ENCODE results near the gene CAPN14. TPM values are rescaled to one million over a fixed set of nuclear protein-coding genes. Genes with fewer than 3 reads are reported as not detected.

The CAPN14 gene
- total and polyA plus RNA-seq, 2 of the 4 experiments (the other 2 are of a cell fraction) = under 0.01 to 0.09 TPM

- H3K9ac ChIP-seq (ENCODE audit: low read depth, low read length) = no peak overlapping the region
- no peak overlapping the region for H3K4ac ChIP-seq (ENCODE audit: low read depth, low read length)
- in situ Hi-C loops (cut with MboI; ENCODE audit: low sequenced_read_pairs) (no loop called here), intact Hi-C loops (cut with micrococcal nuclease) (no loop called here), dilution Hi-C loops (cut with HindIII; ENCODE audit: low sequenced_read_pairs, unreplicated experiment) (no loop called here)
- H3K4me3 ChIP-seq (ENCODE audit: insufficient read depth, low read depth, low read length) = no peak overlapping the region
- H2BK20ac ChIP-seq (ENCODE audit: low read depth, low read length) = no peak overlapping the region
- no peak overlapping the region for H3K4me2 ChIP-seq (ENCODE audit: low read depth, low read length)
- no peaks in the 10 kb centered on the region for H3K9me3 ChIP-seq (ENCODE audit: control insufficient read depth, insufficient read depth, low read length)
- no peak overlapping the region for H2AK5ac ChIP-seq (ENCODE audit: low read depth, low read length)
- H3K4me1 ChIP-seq (ENCODE audit: control insufficient read depth, insufficient read depth, low read length) = peaks cover 6% of the 10 kb centered on the region
- H4K91ac ChIP-seq (ENCODE audit: insufficient read depth, low read depth, low read length) = no peak overlapping the region
- ChIA-PET CTCF (no interaction called here), POLR2A (ENCODE audit: unreplicated experiment) (no interaction called here)
- no TSS peak for BruUV-seq (replicated peaks)
- H3K9me1 ChIP-seq (ENCODE audit: insufficient read depth, low read length) = peaks cover 3% of the 10 kb centered on the region; the same call in 1 of the 2 replicates
- no peak overlapping the region for H2BK120ac ChIP-seq (ENCODE audit: low read depth, low read length)
- peaks cover 46% of the 10 kb centered on the region for H3K36me3 ChIP-seq (ENCODE audit: control insufficient read depth, insufficient read depth, low read length)
- H3K14ac ChIP-seq (replicated peaks; ENCODE audit: low read depth, low read length) = no peak overlapping the region
- no peak overlapping the region for H2BK5ac ChIP-seq (ENCODE audit: low read depth, low read length, poor library complexity, severe bottlenecking)
- H3K79me1 ChIP-seq (ENCODE audit: low read depth in 1 of 2, low read length in 2 of 2) = peaks cover 0 to 5% of the 10 kb centered on the region in 2 experiments; a peak in 1 of 4 replicates
- H3K27me3 ChIP-seq (ENCODE audit: control insufficient read depth, insufficient read depth, low read length) = no peaks in the 10 kb centered on the region
- WGBS, 2 experiments (ENCODE audit: extremely low coverage in 2 of 2, insufficient read length in 1 of 2) = no CpG with 5 or more reads among the region's 3 CpGs
- H2AK9ac ChIP-seq (replicated peaks; ENCODE audit: low read depth, low read length, poor library complexity) = no peak overlapping the region
- no peak overlapping the region for H2AFZ ChIP-seq (replicated peaks; ENCODE audit: low read length, poor library complexity)
- H4K20me1 ChIP-seq (ENCODE audit: insufficient read depth, low read length) = no peaks in the 10 kb centered on the region
- no peak overlapping the region for H3K27ac ChIP-seq (ENCODE audit: insufficient read depth, low read length)
- no peak overlapping the region for H3K23ac ChIP-seq (ENCODE audit: low read depth, low read length)
- no peak overlapping the region for H3K18ac ChIP-seq (ENCODE audit: low read depth, low read length)
- TF ChIP-seq MXI1 (IDR thresholded peaks at IDR 0.05; ENCODE audit: borderline replicate concordance, low read depth, low read length) (no peak), MAFK (IDR thresholded peaks at IDR 0.05; ENCODE audit: low read depth, low read length) (no peak), NFE2L2 (IDR thresholded peaks at IDR 0.05; ENCODE audit: low read depth, low read length) (no peak), SMC3 (IDR thresholded peaks at IDR 0.05; ENCODE audit: low read depth, low read length) (no peak), ELK1 (IDR thresholded peaks at IDR 0.05; ENCODE audit: borderline replicate concordance, low read depth, low read length) (no peak), USF2 (IDR thresholded peaks at IDR 0.05; ENCODE audit: low read depth, low read length) (no peak), MAZ (IDR thresholded peaks at IDR 0.05; ENCODE audit: borderline replicate concordance, low read depth, low read length) (no peak), CEBPB (IDR thresholded peaks at IDR 0.05; ENCODE audit: low read depth, low read length) (no peak), CTCF (conservative IDR thresholded peaks at IDR 0.05; ENCODE audit: low read depth, low read length) (no peak)
- no peak for ATAC-seq (ENCODE audit: low read depth)
- no peak overlapping the region for H4K5ac ChIP-seq (ENCODE audit: low read depth, low read length)
- no peak overlapping the region for H4K8ac ChIP-seq (ENCODE audit: low read depth in 2 of 2, low read length in 2 of 2)
- no peak overlapping the region for H2BK15ac ChIP-seq (ENCODE audit: low read depth, low read length)
- no peak for DNase-seq
- H3K56ac ChIP-seq (ENCODE audit: extremely low read depth, insufficient read depth, low read length) = no peak overlapping the region
Observed at GRCh38 chr2:31248139-31248538, 30.8 kb upstream of the CAPN14 start.
